Neural progenitor cell (in vitro differentiated cells): ENCODE results near the gene PDCD1LG2.

ENCODE experiments used
- EZH2phosphoT487 ChIP-seq: fragments of 200-600 bp; sonication (generic); IDR thresholded peaks from 2 replicates; pipeline ENCODE4 v1.6.1; 2017; ENCODE audit warnings: antibody characterized with exemption
- TF ChIP-seq, protein P1 (sequence below): fragments of 200-600 bp; sonication (generic); IDR thresholded peaks from 2 replicates; pipeline ENCODE4 v1.5.1; 2017; ENCODE audit warnings: antibody characterized with exemption, mild to moderate bottlenecking

DNA sequence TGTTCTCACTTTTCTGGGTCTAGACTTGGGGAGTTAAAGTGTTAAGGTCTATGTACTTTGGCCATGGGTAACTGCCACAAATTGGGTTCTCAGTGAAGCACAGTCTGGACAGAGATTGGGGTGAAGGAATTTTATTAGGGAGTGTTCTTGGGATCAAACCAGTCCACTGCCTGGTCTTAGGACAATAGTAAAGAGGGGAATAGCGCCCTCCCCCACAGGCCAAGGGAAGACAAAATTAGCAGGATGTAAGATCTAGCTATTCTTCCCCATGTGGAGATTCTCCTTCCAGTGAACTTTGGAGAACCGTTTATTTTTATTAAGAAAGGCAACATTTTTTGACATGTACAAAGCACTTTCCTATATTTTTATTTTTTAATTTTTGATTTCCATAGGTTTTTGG lies 100.2 kb downstream of the PDCD1LG2 start:
- TF ChIP-seq, protein P1, sequence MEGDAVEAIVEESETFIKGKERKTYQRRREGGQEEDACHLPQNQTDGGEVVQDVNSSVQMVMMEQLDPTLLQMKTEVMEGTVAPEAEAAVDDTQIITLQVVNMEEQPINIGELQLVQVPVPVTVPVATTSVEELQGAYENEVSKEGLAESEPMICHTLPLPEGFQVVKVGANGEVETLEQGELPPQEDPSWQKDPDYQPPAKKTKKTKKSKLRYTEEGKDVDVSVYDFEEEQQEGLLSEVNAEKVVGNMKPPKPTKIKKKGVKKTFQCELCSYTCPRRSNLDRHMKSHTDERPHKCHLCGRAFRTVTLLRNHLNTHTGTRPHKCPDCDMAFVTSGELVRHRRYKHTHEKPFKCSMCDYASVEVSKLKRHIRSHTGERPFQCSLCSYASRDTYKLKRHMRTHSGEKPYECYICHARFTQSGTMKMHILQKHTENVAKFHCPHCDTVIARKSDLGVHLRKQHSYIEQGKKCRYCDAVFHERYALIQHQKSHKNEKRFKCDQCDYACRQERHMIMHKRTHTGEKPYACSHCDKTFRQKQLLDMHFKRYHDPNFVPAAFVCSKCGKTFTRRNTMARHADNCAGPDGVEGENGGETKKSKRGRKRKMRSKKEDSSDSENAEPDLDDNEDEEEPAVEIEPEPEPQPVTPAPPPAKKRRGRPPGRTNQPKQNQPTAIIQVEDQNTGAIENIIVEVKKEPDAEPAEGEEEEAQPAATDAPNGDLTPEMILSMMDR: peak; percentile 5
- TF ChIP-seq EZH2phosphoT487: no peak
